ENCODE results near the gene KRTAP10-5.

The KRTAP10-5 gene

GRCh38 chr21:44542716-44543115 lies 37.7 kb downstream of the KRTAP10-5 start:
- no peaks in the 10 kb centered on the region for H3K36me3 ChIP-seq (ENCODE audit: control insufficient read depth, insufficient read depth, low read length)
- H3K4me3 ChIP-seq (ENCODE audit: low read length) = no peak overlapping the region
- H3K9ac ChIP-seq (ENCODE audit: low read length) = no peak overlapping the region
- H3K27me3 ChIP-seq (ENCODE audit: control insufficient read depth, insufficient read depth, low read length) = no peaks in the 10 kb centered on the region
- H3K4me1 ChIP-seq (ENCODE audit: control insufficient read depth, insufficient read depth, low read length) = no peaks in the 10 kb centered on the region
- H3K9me3 ChIP-seq (ENCODE audit: control insufficient read depth, low read length) = no peaks in the 10 kb centered on the region

- no peaks in the 10 kb centered on the region for H3K9me3 ChIP-seq (ENCODE audit: control insufficient read depth, low read length)
- no peaks in the 10 kb centered on the region for H3K4me1 ChIP-seq (ENCODE audit: control insufficient read depth, insufficient read depth, low read length)
- H3K27me3 ChIP-seq (ENCODE audit: control insufficient read depth, insufficient read depth, low read length) = no peaks in the 10 kb centered on the region
- H3K36me3 ChIP-seq (ENCODE audit: control insufficient read depth, insufficient read depth, low read length) = no peaks in the 10 kb centered on the region
- H3K9ac ChIP-seq (ENCODE audit: low read length) = no peak overlapping the region
- H3K4me3 ChIP-seq (ENCODE audit: low read length) = no peak overlapping the region
Measured at GRCh38 chr21:44540741-44541288, 39.6 kb downstream of the KRTAP10-5 start.

DNA sequence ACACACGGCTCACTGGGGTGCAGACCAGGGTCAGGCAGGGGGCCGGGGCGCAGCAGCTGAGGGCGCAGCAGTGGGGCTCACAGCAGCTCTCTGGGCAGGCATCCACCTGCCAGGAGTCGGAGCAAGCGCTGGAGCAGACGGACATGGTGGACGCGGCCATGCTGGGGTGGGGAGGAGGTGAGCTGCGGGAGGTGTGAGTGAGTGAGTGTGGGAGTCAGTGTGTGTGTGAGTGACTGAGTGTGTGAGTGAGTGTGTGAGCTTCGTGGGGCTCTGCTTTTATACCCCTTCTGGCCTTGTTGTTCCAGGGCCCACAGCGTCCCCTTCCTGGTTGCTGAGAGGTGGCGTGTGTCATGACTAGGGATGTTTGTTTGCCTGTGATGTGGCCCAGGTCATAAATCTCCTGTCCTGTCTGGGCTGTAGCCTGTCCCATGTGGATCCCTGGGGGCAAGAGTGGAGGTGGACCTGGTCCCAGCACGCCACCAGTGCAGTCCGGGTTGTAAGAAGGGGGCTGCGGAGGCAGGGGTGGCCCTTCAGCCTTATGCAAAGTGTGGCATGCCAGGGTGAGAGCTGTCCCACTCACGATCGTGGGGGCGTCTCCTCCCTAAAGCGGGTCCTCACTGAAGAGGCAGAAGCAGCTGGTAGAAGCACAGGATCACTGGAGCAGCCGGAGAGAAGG lies 40.3 kb downstream of the KRTAP10-5 start, which contains the start of gene KRTAP10-1:
TSS of gene KRTAP10-1 (minus strand) at position 205 of the 676 bp plus-strand sequence. CDS start at position 160, 45 bp downstream.
- Histone ChIP-seq H3K4me3 (ENCODE audit: low read length) (no peak within 1 kb of the TSS), H3K9ac (ENCODE audit: low read length) (no peak within 1 kb of the TSS), H3K9me3 (ENCODE audit: control insufficient read depth, low read length) (no peaks in the 10 kb centered on the region)

GRCh38 chr21:44539046-44539445 lies 41.4 kb downstream of the KRTAP10-5 start:
- Histone ChIP-seq H3K27me3 (ENCODE audit: control insufficient read depth, insufficient read depth, low read length) (no peaks in the 10 kb centered on the region), H3K4me1 (ENCODE audit: control insufficient read depth, insufficient read depth, low read length) (no peaks in the 10 kb centered on the region), H3K36me3 (ENCODE audit: control insufficient read depth, insufficient read depth, low read length) (no peaks in the 10 kb centered on the region), H3K9ac (ENCODE audit: low read length) (no peak overlapping the region), H3K4me3 (ENCODE audit: low read length) (no peak overlapping the region), H3K9me3 (ENCODE audit: control insufficient read depth, low read length) (no peaks in the 10 kb centered on the region)

More for the DNA sequence above, 40.3 kb downstream of the KRTAP10-5 start, which contains the start of gene KRTAP10-1:
- H3K27me3 ChIP-seq (ENCODE audit: control insufficient read depth, insufficient read depth, low read length) = no peaks in the 10 kb centered on the region
- no peaks in the 10 kb centered on the region for H3K36me3 ChIP-seq (ENCODE audit: control insufficient read depth, insufficient read depth, low read length)
- H3K4me1 ChIP-seq (ENCODE audit: control insufficient read depth, insufficient read depth, low read length) = no peaks in the 10 kb centered on the region

DNA sequence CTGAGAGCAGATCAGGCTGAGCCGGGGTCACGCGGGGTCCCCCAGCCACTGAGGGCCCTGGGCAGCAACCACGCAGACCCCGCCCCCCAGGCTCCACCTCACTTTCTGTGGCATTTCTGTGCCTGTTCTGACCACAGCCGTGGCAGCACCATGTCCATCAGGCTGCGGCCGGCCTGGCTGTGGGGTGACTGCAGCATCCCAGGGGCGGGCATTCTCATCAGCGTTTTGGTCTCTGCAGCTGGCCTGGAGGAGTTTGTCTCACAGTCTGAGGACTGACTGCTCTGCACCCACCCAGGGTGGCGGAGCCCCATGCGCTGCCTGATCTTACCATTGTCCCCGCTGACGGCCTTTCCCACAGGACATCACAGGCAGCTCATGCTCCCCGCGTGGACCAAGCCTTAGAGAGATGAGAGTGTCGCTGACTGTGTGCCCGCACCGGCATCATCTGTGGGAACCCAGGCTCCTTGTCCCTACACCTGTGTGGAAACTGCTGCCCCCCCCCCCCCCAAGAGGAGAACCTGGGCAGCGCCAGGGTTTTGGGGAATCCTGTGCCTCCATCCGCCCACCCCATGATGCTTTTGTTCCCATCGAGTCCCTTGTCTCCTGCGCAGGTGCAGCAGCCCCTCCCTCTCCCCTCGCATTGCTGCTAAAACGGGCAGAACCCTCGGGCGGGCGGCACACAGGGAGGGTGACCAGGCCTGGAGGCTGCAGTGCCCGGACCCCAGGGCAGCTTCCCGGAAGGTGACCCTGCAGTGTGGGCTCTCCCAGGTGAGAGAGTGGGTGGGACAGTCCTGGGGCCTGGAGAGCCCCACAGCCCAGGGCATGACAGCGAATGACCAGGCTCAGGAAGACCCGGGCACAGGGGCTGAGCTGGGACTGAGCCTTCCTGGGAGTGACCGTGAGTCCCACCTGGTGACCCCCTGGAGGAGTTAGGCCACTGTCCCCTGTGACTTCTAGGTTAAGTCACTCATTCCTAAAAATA lies 42.2 kb downstream of the KRTAP10-5 start:
- H3K4me3 ChIP-seq (ENCODE audit: low read length) = no peak overlapping the region

GRCh38 chr21:44535963-44536362 lies 44.4 kb downstream of the KRTAP10-5 start:
- no peak overlapping the region for H3K4me3 ChIP-seq (ENCODE audit: low read length)
- no peaks in the 10 kb centered on the region for H3K36me3 ChIP-seq (ENCODE audit: control insufficient read depth, insufficient read depth, low read length)
- H3K27me3 ChIP-seq (ENCODE audit: control insufficient read depth, insufficient read depth, low read length) = no peaks in the 10 kb centered on the region
- no peaks in the 10 kb centered on the region for H3K9me3 ChIP-seq (ENCODE audit: control insufficient read depth, low read length)
- H3K9ac ChIP-seq (ENCODE audit: low read length) = no peak overlapping the region
- H3K4me1 ChIP-seq (ENCODE audit: control insufficient read depth, insufficient read depth, low read length) = no peaks in the 10 kb centered on the region

More for the DNA sequence above, 42.2 kb downstream of the KRTAP10-5 start:
- Histone ChIP-seq H3K27me3 (ENCODE audit: control insufficient read depth, insufficient read depth, low read length) (no peaks in the 10 kb centered on the region), H3K9me3 (ENCODE audit: control insufficient read depth, low read length) (no peaks in the 10 kb centered on the region), H3K9ac (ENCODE audit: low read length) (no peak overlapping the region), H3K36me3 (ENCODE audit: control insufficient read depth, insufficient read depth, low read length) (no peaks in the 10 kb centered on the region), H3K4me1 (ENCODE audit: control insufficient read depth, insufficient read depth, low read length) (no peaks in the 10 kb centered on the region)

- Histone ChIP-seq H3K9ac (ENCODE audit: low read length) (no peak overlapping the region), H3K36me3 (ENCODE audit: control insufficient read depth, insufficient read depth, low read length) (no peaks in the 10 kb centered on the region), H3K9me3 (ENCODE audit: control insufficient read depth, low read length) (no peaks in the 10 kb centered on the region), H3K27me3 (ENCODE audit: control insufficient read depth, insufficient read depth, low read length) (no peaks in the 10 kb centered on the region), H3K4me1 (ENCODE audit: control insufficient read depth, insufficient read depth, low read length) (no peaks in the 10 kb centered on the region), H3K4me3 (ENCODE audit: low read length) (no peak overlapping the region)
Measured at GRCh38 chr21:44534688-44535087, 45.7 kb downstream of the KRTAP10-5 start.

DNA sequence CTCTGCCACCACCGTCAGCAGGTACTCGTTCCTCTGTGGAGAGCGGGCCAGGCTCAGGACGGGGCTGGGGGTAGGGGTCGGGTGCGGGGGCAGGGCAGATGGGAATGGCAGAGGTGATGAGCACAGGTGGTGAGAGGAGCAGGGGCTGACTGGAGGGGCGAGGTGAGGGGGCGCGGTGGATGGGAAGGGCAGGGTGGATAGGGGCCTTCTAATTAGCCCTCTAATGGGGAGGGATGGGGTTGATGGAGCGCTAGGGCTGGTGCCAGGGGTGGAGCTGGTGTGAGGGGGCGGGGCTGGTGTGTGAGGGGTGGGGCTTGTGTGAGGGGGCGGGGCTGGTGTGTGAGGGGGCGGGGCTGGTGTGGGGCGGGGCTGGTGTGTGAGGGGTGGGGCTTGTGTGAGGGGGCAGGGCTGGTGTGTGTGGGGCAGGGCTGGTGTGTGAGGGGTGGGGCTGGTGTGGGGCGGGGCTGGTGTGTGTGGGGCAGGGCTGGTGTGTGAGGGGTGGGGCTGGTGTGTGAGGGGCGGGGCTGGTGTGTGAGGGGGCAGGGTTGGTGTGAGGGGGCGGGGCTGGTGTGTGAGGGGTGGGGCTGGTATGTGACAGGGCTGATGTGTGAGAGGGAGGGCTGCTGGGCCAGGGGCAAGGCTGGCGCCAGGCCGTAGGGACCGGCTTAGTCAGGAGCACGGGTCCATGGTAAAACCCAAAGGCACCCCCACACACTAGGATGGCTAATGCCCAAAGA lies 46.3 kb downstream of the KRTAP10-5 start:
- H3K4me1 ChIP-seq (ENCODE audit: control insufficient read depth, insufficient read depth, low read length) = no peaks in the 10 kb centered on the region
- no peak overlapping the region for H3K9ac ChIP-seq (ENCODE audit: low read length)
- no peaks in the 10 kb centered on the region for H3K27me3 ChIP-seq (ENCODE audit: control insufficient read depth, insufficient read depth, low read length)
- no peak overlapping the region for H3K4me3 ChIP-seq (ENCODE audit: low read length)
- H3K36me3 ChIP-seq (ENCODE audit: control insufficient read depth, insufficient read depth, low read length) = no peaks in the 10 kb centered on the region
- H3K9me3 ChIP-seq (ENCODE audit: control insufficient read depth, low read length) = no peaks in the 10 kb centered on the region

- H3K9me3 ChIP-seq (ENCODE audit: control insufficient read depth, low read length) = no peaks in the 10 kb centered on the region
- no peak overlapping the region for H3K4me3 ChIP-seq (ENCODE audit: low read length)
- H3K27me3 ChIP-seq (ENCODE audit: control insufficient read depth, insufficient read depth, low read length) = no peaks in the 10 kb centered on the region
- no peaks in the 10 kb centered on the region for H3K36me3 ChIP-seq (ENCODE audit: control insufficient read depth, insufficient read depth, low read length)
- H3K4me1 ChIP-seq (ENCODE audit: control insufficient read depth, insufficient read depth, low read length) = no peaks in the 10 kb centered on the region
- no peak overlapping the region for H3K9ac ChIP-seq (ENCODE audit: low read length)
Measured at GRCh38 chr21:44533121-44533890, 47.1 kb downstream of the KRTAP10-5 start.

- Histone ChIP-seq H3K9ac (ENCODE audit: low read length) (no peak overlapping the region), H3K9me3 (ENCODE audit: control insufficient read depth, low read length) (no peaks in the 10 kb centered on the region), H3K36me3 (ENCODE audit: control insufficient read depth, insufficient read depth, low read length) (no peaks in the 10 kb centered on the region), H3K4me3 (ENCODE audit: low read length) (no peak overlapping the region), H3K27me3 (ENCODE audit: control insufficient read depth, insufficient read depth, low read length) (no peaks in the 10 kb centered on the region), H3K4me1 (ENCODE audit: control insufficient read depth, insufficient read depth, low read length) (no peaks in the 10 kb centered on the region)
Measured at GRCh38 chr21:44532712-44533111, 47.7 kb downstream of the KRTAP10-5 start.
